GM12872 (cell line): ENCODE results near the gene ANKH.

ENCODE experiments used
- TF ChIP-seq, protein P1 (sequence below): IDR thresholded peaks from 3 replicates; pipeline ENCODE4 v1.5.1; 2011; ENCODE audit warnings: low read depth, mild to moderate bottlenecking, low read length, moderate library complexity; ENCODE audit not compliant: insufficient read depth

Gene ANKH

DNA sequence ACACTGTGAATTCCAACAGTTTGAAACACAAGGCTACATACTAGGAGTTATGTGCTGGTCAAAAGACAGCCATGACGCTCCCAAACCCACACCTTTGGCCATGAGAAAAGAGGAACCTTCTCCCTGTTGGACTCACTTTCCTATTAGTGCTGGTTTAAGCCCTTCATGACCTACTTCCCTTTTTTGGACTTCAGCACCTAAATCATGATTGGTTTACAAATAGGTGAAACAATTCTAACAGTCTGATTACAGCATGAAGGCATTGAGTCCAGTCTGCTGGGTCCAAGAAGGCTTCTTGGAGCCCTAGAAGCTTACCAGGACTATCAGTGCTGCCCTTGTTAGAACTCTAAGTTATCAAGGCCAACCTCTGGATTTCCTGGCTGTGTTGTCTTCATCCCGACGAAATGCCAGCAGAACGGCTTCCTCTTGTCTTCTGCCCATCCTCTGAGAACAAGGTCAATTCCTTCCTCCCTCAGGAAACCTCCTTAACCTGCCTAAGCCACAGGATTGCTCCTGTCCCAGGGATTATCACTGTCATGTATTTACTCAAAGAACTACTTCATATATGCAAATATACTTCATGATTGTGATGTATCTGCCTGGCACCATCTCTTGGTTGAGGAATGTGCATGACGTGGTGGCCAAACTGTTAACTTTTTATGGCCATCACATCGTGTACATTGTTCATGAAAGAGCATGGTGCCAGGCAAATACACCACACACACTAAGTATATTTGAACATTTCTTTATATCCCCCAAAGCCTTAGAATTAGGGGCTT is 83.6 kb downstream of the ANKH start:
- TF ChIP-seq, protein P1, sequence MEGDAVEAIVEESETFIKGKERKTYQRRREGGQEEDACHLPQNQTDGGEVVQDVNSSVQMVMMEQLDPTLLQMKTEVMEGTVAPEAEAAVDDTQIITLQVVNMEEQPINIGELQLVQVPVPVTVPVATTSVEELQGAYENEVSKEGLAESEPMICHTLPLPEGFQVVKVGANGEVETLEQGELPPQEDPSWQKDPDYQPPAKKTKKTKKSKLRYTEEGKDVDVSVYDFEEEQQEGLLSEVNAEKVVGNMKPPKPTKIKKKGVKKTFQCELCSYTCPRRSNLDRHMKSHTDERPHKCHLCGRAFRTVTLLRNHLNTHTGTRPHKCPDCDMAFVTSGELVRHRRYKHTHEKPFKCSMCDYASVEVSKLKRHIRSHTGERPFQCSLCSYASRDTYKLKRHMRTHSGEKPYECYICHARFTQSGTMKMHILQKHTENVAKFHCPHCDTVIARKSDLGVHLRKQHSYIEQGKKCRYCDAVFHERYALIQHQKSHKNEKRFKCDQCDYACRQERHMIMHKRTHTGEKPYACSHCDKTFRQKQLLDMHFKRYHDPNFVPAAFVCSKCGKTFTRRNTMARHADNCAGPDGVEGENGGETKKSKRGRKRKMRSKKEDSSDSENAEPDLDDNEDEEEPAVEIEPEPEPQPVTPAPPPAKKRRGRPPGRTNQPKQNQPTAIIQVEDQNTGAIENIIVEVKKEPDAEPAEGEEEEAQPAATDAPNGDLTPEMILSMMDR, result no peak

DNA sequence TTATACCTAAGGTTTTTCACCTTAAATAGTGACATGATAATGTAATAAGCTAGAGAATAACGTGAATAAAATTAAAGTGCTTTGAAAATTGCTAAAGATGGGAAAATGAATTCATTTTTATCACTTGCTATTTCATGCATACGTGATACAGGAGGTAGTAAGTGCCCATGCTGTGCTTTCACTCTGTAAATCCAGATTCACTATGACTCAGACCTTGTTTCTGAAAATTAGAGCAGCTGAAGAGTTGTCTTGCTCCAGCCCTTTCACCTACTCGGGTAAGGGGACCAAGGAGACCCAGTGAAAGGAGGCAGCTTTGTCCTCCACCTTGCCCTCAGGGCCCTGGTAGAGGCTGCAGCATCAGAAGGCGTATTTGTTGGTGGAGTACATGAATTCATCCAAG is 87.9 kb downstream of the ANKH start:
- TF ChIP-seq, protein P1, result no peak

DNA sequence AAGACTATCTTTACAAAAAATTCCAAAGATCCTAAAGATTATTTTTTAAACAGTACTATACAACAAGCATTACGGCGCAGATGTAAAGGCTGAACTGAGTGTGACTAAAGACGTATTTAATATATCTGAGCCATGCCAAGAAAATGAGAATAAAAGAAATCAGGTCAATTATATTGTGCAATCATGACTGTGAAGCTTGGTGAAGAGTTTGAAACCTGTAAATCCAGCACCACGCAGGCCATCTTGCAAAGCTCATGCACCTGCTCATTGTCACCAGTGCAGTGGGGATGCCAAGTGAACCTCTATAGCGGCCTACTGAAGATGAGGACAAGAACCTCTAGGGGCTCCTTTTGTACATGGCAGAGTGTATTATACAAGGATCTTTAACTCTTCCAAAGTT is 89.0 kb downstream of the ANKH start:
- TF ChIP-seq, protein P1, result no peak

DNA sequence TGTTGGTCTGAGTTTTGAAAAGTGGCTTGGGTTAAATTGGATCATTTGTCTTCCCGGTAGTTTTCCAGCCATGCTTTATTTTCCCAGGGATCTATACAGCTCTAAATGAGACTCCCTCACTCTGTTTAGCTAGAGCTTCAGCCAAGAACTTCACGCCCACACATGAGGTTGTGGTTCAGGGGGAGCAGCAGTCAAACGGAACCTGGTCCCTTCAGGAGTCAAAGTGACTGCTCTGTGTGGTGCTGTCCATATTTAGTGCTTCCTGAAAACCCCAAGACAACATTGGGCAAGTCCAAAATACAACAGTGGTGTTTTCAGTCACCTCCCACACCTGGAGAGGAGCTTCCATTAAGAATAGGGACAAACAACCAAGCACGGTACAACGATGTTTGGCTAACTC is 90.5 kb downstream of the ANKH start:
- TF ChIP-seq, protein P1, result no peak

DNA sequence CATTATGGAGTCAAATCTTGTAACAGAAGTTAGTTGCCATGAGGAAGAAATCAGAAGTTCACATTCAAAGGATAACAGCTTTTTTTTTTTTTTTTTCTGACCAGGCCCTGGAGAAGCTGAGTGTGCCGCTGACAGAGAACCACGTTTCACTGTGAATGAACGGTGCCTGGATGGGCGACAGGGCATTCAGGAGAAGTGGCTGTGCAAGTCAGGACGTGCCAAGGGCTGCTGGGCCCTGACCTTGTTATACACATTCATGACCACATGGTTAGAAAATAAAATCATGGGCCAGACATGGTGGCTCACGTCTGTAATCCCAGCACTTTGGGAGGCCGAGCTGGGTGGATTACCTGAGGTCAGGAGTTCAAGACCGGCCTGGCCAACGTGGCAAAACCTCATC is 91.6 kb downstream of the ANKH start:
- TF ChIP-seq, protein P1, result no peak

DNA sequence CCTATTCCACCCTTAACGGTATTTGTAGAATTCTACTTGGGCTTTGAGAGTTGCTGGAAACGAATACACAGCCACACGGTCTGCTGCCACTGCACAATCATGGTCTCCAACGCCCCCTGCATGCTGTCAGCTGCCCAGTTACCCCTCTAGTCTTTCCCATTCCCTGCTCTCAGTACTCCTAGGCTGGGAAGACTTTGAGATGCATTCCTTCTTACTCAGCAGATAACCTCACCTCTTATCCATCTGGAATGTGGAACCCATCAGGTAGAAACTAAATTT is 92.8 kb downstream of the ANKH start:
- TF ChIP-seq, protein P1, result no peak

DNA sequence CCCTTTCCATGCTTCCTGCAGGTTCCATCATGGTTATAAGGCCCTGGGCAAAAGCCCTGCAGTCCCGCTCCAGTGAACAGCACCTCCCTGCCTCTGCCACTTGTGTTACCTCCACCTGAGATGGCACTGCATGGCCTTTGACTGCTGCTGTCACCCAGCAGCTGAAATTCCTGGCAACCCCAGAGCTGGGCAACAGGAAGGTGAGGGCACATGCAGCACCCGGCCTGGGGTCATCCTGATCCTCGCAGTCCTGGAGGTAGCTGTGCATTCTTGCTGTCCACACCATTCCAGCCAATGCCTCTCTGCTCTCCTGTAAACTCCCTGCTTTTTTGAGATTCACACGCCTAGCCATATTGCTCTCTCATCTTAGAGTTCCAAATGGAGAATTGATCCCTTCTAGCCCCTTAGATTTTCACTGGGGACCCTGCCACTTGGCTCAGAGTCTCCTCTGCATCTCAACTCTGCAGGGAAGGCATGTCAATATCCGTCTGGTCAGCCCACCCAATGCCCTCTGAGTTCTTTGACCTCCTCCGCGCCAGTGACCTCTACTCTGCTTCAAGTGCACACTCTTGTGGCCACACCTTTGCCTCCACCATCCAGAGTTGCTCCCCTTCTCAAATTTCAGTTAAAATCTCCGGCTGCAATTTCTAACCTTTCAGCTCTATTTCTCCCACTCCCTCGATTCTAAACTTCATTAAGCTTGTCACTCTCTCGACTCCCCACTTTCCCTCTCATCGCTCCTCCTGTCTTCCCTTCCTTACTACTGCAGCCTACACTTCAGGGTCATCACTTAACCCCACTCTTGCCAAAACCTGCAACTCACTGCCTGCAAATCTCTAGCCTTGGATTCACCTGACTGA is 93.4 kb downstream of the ANKH start:
- TF ChIP-seq, protein P1, result no peak
